ENCODE results near the gene ASTL.
"Not testable (repeated sequence)": the region's sequence is repeated elsewhere in the genome, so short reads cannot be mapped to it uniquely, and the experiment has no call there.

ASTL gene

DNA sequence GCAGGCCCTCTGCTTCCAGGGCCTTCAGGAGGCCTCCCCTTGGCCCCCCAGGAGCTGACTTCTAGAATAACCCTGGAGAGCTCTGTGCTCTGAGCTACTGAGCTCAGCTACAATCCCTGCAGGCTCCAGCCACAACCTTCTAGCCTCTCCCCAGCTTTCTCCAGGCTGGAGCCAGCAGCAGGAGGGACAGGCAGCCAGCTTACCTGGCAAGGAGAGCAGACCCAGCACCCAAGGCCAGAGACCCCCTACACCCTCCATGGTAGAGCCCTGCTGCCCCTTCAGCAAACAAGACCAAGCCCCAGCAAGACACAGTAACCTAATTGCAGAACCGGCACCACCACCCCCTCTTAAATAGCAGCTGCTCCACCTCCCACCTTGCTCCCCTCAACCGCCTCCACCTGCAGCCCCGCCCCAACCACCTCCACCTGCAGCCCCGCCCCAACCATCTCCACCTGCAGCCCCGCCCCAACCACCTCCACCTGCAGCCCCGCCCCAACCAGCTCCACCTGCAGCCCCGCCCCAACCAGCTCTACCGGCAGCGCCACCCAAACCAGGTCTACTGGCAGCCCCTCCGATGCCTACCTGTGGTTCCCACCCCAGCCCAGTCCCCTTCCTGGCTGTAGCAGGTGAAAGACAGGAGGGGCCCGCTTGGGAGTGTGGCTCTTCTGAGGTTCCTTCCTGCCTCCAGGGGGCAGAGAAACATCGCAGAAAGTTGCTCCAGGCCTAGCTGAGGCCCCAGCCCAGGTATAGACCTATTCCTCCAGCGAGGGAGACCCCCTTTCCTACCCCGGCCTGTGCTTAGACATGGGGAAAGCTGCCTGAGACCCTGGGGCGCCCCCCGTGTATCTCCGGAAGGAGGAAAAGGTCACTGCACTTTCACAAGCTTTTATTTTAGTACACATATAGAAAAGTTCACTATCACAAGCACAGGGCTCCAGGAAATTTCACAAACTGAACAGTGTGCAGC, at the start of gene ASTL:
Gene ASTL, minus strand, starts transcription at position 324 of the 967 bp plus-strand sequence. Its CDS starts 66 bp downstream, at position 258.
- DNase-seq (ENCODE audit: low read depth in 2 of 2), result peak in 1 of 2 donors; percentile 63

DNA sequence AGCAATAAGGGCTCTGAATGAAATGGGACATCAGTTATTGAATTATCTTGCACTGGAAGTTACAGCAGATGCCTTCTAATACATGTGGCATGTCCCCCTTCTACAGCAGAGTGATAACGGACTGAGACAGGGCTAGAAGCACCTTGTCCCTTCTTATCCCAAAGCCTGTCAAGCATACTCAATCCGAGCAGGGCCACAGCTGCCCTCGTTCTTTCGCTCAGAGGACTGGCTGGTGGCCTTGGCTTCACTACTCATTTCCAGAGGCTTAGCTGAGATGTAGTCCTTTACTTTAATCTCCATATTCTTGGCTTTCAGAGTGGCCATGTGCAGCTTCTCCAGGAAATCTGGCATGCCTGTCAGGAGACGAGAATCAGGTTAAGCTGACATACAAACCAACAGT, 48.3 kb upstream of the ASTL start:
- no peak for DNase-seq (ENCODE audit: low read depth in 2 of 2)

DNA sequence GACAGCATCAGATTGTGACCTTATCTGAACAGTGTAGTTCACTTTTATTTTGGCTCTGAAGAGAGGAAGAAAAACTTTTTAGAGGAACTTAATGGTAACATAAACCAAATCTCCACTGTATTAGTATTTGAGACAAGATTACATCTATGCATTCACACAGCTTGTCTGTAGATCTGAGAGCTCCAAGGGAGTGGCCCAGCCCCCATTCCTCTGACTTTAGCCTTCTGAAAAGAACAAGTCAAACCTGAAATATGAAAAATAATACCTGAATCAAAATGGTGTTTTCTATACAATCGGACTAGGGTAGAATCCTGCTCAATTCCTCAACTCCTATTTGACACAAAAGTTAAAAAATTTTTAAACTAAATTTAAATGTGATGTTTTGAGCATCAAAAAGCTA, 47.2 kb upstream of the ASTL start:
- DNase-seq (ENCODE audit: low read depth in 2 of 2), result no peak

DNA sequence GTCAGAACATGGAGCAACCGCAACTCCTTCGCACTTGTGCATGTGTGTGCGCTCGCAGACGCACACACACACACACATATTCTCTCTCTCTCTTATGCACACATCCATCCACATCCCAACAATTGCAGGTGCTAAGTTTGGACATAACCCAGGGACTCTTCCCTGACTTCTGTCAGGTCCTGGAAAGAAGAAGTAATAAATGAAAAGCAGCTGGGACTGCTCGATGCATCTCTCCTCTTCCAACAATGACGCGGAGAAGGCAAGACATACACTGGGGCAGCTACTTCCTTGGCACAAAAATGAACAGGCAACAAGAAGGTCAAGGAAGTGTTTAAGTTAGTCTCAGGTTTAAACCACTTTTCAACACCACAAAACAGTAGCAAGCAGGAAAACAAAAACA, 46.7 kb upstream of the ASTL start:
- no peak for DNase-seq (ENCODE audit: low read depth in 2 of 2)

DNA sequence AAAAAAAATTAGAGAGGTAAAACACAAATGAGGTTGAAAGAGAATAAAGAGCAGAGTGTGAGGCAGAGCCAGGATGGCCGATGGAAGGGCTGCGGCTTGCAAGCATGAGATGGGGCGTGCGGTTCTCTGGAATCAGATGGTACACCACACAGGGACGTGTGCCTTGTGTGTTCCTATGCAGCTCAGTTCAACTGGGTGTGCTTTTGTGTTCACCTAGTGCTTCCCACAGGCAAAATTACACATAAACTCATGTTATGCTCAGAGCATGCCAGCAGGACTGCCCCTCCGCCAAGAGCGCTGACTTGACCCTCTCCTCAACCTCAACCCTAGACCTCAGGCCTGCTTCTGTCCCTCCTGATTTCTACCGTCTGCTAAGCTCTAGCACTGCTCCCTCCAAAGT, 45.9 kb upstream of the ASTL start:
- no peak for DNase-seq (ENCODE audit: low read depth in 2 of 2)

DNA sequence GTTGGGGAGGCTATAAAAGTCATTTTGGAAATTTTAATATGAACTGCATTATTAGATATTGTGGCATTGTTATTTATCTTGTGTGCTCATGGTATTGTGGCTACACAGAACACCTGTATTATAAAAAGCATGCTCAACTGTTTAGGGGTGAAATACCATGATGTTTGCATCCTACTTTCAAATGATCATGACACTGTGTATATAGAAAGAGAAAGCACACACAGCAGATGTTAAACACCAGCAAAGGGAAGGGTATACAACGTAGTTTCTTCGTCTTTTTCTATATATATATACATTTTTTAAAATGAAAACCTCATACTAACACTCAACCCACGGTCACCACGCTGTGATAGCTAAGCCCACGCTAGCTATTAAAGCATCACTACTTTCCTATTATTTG, 43.2 kb upstream of the ASTL start:
- no peak for DNase-seq (ENCODE audit: low read depth in 2 of 2)

DNA sequence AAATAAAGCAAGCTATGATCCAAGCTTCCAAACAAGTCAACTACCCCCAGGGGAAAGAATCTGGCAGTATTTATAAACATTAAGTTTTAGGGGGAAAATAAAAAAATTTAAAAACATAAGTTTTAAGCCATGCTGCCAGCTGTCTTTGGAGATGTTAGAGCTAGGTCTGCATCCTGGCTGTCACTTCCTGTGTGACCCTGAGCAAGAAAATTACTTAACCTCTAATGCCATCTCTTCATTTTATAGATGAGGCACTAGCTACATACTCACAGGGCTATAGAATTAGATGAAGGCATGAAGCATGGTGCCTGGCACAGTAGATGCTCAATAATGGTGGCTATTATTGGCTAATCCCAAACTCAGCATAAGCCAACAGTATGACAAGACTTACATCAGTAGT, 42.2 kb upstream of the ASTL start:
- DNase-seq (ENCODE audit: low read depth in 2 of 2), result no peak

DNA sequence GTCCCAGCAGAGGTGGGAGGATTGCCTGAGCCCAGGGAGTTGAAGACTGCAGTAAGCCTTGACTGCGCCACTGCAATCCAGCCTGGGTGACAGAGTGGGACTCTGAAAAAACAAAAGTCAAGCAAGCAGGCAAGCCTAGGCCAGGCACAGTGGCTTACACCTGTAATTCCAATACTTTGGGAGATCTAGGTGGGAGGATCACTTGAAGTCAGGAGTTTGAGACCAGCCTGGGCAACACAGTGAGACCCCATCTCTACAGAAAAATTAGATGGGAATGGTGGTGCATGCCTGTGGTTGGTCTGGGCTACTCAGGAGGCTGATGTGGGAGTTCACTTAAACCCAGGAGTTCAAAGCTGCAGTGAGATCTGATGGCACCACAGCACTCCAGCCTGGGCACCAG, 41.7 kb upstream of the ASTL start:
- DNase-seq (ENCODE audit: low read depth in 2 of 2), result no peak

DNA sequence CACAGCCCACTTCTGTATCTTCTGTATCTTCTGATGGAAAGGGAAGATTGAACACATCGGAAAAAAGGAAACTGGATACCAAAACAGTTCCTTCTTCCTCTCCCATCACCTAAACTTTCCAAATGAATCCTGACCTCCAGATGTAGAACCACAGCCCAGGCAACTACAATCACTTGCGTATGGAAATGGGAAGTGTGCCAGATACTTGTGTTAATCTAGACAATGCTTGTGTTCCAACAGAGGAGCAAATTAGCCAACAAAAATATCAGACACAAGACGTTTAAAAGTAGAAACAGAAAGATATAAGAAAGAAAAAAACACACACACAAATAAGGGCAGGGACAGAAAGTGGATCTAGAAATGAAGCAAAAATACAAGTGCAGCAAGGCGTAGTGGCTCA, 38.4 kb upstream of the ASTL start:
- no peak for DNase-seq (ENCODE audit: low read depth in 2 of 2)

DNA sequence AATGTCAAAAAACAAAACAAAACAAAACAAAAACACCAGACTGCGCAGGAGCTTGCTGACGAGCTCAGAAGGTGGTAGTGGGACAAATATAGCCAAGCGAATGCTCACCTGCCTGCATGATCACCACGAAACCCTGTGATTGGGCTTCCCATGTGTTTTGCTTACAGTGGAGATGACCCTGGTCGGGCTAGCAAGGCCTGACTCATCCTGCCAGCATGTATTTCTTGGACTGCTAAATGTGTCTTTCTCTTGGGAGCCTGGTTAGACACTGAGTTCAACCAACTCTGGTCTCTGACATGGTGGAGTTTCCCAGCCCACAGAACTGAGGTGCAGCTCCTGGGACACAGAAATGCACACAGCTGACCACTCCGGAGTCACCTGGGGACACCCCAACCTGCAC, 37.6 kb upstream of the ASTL start:
- DNase-seq (ENCODE audit: low read depth in 2 of 2), result no peak

DNA sequence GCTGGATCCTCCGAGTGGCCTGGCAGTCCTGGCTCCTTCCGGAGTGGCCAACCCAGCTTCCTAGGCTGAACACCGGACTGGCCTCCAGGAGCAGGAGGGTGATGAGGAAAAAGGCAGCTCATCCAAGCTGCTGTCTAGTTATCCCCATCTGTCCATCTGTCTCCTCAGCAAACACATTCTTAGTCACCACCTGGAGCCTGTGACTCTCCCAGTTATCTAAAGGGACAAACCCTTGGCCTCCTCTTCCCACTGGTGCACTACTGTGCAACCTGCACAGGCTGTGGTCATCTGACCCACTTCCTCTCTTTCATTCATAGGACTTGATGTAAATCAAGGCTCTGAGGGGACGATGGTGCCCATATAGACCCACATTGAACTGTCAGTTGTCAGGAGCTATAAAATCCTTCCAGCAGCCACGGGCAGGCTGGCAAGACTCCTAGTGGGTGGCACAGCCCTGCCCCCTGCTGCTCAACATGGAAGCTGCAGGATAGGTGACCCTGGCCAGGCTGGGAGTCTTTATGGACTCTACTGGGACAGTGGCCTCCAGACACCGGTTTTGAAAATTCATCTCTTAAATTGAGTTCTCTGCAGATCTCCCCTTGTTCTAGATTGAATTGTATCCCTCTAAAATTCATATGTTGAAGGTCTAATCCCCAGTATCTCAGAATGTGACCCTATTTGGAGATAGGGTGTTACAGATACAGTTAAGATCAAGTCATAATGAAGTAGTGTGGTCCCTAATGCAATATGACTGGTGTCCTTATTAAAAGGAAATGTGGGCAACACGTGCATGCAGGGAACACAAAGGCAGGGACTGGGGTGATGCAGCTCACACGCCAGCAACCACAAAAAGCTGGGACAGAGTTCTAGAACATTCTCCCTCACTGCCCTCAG, 36.2 kb upstream of the ASTL start:
- peak; percentile 79 to 81 for DNase-seq (ENCODE audit: low read depth in 2 of 2)

DNA sequence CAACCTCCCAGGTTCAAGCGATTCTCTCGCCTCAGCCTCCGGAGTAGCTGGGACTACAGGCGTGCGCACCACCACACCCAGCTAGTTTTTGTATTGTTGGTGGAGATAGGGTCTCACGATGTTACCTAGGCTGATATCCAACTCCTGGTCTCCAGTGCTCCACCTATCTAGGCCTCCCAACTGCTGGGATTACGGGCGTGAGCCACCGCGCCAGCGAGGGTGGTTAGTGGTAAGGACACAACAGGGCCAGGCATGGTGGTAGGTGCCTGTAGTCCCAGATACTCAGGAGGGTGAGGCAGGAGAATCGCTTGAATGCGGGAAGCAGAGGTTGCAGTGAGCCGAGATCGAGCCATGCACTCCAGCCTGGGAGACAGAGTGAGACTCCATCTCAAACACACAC, 33.5 kb upstream of the ASTL start:
- DNase-seq (ENCODE audit: low read depth in 2 of 2), result no peak

DNA sequence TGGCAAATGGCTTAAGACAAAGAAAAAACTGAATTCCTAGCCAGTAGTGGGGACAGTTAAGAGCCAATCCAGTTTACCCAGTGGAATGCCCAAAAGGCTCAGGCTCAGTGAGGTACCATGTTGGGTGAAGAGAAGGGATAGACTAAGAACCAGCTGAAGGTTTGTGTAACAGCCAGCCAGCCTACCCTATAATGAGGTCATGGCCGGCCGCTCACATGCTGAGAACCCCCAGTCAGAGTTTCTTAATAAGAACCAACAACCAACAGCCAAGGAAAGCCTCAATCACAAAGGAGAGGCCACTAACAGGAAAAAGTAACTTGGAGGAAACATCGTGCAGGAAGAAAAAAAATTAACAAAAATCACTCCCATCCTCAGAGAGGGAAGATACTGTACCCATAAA, 32.3 kb upstream of the ASTL start:
- no peak for DNase-seq (ENCODE audit: low read depth in 2 of 2)

DNA sequence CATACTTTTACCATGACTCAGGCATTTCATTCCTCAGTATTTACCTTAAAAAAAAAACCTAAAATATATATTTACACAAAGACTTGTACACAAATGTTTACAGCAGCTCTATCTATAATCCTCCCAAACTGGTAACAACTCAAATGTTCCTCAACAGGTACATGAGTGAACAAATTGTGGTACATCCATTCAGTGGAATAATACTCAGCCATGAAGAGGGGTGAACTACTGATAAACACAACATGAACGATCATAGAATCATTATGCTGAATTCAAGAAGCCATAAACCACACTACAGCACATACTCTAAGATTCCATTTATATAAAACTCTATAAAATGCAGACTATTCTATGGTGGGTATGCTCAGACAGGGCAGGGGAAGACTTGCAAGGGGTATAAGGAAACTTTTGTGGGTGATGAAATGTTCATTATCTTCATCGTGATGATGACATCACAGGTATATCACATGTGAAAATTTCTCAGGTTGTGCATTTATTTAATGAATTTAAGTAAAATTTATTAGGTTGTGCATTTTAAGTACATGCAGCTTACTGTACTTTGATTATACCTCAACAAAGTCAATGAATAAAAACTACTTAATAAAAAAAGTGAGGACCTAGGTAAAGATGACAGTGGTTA, 31.7 kb upstream of the ASTL start:
- DNase-seq (ENCODE audit: low read depth in 2 of 2), result no peak

DNA sequence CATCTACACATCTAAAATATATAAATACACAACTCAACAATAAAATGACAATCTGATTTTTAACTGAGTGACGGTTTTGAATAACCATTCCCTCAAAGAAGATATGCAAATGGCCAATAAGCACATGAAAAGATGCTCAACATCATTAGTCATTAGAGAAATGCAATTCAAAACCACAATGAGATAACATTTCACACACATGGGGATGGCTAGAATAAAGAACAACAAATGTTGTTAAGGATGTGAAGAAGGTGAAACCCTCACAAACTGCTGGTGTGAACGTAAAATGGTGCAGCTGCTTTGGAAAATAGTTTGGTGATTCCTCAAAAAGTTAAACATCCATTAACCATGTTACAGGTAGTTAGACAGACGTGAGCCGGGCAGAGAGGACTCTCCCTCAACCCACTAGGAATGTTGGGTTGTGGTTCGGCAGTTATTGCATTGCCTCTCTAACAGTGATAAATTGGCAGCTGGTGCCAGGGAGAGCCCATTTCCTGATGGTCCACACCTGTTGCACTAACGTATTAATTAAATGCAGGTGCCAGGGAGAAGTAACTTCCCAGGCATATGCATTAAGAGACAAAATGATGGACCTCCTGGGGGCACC, 29.2 kb upstream of the ASTL start:
- no peak for DNase-seq (ENCODE audit: low read depth in 2 of 2)

DNA sequence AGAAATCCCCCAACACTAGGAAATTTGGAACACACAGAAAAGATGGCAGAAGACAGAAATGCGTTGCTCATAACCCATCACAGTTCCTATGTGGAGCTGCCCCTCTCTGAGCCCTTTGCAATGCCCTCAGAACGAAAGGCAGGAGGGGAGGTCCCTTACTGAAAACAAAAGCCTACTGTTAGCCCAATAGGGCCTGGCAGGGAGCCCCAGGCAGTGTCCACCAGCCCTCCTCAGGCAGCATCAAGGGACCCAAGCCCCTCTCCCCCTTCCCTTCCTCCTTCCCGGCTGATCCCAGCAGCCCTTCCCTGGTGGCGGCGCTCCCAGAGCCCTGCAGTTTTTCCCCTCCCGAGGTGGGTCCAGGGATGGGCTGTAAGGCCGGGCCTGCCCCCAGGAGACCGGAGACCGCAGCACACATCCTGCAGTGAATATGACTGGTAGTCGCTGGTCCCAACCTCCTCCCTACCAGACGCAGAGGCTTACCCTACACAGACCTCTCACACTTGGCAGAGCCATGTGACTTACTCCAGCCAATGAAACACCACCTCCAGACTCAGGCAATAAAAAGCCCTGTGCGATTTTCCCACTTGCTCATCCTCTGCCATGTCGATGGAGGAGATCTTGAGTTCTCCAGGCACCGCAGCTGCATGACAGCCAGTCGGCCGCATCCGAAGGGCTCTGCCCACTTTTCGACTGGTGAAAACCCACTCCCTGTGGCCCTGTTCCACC, 26.3 kb upstream of the ASTL start:
- peak in 1 of 2 donors; percentile 47 for DNase-seq (ENCODE audit: low read depth in 2 of 2)

DNA sequence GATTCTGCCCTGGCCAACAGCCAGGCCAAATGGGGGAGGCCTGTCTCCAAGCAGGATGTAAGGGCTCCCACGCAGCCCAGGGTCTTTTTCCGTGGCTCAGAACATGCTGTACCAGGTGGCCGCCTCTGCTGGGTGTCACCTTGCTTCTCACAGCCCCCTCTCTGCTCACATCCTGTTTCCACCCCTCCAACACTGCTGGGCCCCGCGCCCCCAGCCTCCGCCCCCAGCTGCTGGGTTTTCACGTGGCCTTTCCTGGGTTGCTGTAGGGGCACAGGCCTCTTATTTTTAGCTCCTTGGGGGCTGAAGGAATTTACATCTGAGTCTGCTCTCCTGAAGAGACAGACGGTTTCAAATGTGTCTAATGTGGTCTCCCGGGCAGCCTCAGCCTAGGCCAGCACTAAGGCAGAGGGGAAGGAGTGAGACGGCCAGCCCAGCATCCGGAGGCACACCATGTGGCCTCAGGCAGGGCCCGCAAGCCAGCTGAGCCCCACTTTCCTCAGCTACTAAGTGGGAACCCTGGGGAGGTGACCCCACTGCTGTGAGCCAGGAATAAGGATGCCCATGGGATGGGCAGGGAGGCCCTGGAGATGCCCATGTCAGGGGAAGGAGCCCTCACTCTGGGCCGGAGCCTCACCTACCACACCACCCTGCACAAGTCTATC, 25.6 kb upstream of the ASTL start:
- peak; percentile 78 to 82 for DNase-seq (ENCODE audit: low read depth in 2 of 2)

DNA sequence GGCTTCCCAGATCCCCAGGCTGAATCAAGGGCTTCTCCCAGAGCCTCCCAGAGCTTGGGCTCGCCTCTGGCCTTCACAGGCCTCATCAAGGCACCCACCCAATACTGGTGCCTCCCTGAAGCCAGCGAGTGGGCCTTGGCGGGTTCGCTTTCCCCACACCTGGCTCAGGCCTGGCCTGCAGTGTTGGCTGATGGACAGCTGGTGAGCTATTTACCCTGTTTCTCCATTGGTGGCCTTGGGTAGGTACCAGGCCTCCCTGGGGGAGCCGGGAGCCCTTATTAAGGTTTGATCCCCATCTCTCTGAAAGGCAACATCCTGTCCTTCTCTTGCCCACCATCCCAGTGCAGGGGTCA, 25.1 kb upstream of the ASTL start:
- DNase-seq (ENCODE audit: low read depth in 2 of 2), result no peak

DNA sequence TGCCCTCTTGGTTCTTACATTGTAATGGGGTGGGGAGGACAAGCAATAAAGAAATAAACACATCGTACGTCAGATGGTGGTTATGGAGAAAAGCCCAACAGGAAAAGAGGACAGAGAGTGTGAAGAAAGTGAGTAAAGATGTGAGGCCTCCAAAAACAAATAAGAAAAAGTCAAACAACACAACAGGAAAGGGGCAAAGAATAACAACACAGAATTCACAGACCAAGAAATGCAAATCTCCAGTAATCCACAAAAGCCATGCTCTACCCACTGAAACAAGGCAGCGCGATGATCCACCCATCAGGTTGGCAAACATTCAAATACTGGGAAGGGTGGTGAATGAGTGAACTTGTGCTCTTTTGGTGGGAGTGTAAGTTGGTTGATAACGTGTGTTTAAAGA, 23.6 kb upstream of the ASTL start:
- DNase-seq (ENCODE audit: low read depth in 2 of 2), result no peak

DNA sequence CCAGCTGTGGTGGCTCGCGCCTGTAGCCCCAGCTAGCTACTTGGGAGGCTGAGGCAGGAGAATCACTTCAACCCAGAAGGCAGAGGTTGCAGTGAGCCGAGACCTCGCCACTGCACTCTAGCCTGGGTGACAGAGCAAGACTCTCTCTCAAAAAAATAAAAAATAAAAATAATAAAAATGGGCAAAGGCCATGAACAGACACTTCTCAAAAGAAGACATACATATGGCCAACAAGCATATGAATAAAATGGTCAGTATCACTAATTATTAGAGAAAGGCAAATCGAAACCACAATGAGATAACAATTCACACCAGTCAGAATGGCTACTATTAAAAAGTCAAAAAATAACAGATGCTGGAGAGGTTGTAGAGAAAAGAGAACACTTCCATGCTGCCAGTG, 22.1 kb upstream of the ASTL start:
- not testable (repeated sequence) for DNase-seq (ENCODE audit: low read depth in 2 of 2)
